Subcutaneous adipose tissue (tissue), 4 donors: ENCODE measurements around the gene NTM. TPM values are rescaled to one million over a fixed set of nuclear protein-coding genes. Genes with fewer than 3 reads are reported as not detected.

Source experiments
- total RNA-seq, 4 donors: library from RNA; depleted of rRNA; stranded (reverse); fragments of >200 nt; gene quantifications; one replicate each; pipeline ENCODE4 v1.1.0, GENCODE V29; 2016
- TF ChIP-seq, protein P1 (sequence below): fragments of 450-650 bp; IDR thresholded peaks from one replicate; pipeline ENCODE4 v1.5.1; 2016; ENCODE audit warnings: low read depth, mild to moderate bottlenecking, control low read depth, antibody characterized with exemption, moderate library complexity

The NTM gene
- total RNA-seq, 4 donors from 2014 or later: 1.5 to 5.7 (median 1.7) TPM

DNA sequence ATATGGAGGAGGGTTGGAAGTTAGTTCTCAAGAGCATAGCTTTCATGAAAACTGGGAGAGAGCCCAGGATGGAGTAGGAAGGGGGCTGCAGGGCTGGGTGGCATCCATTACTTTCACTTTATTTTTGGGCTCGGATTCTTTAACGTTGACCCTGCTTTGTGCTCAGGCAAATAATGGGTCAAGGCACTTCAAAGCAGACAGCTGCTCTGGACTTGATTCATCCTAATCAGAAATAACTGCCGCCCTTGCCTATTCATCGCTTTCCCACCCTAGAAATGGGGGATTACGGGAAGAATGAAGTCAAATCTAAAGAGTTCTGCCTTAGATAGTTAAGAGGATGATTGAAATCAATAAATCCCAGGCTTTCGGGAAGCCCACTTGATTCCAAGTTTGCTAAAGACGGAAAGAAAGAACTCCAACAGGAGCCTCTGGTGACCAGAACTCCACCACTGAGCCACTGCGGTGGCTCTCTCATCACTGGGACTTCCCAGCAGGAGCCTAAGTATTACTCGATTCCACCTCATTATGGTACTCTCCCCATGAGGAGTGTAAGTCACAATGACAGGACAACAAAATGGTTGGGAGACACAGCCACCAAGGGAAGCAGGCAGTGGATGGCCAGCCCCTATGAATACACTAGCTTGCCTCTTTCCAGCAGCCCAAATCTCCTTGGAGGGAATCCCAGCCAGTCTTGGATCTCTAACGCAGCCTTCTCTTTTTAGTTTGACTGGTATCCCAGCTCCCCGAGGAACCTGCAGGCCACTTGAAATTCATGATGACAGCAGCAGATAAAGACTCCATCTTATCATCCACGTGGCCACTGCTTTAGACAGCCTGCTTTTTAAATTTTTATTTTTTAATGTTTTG lies 815.5 kb downstream of the NTM start:
- TF ChIP-seq, protein P1, sequence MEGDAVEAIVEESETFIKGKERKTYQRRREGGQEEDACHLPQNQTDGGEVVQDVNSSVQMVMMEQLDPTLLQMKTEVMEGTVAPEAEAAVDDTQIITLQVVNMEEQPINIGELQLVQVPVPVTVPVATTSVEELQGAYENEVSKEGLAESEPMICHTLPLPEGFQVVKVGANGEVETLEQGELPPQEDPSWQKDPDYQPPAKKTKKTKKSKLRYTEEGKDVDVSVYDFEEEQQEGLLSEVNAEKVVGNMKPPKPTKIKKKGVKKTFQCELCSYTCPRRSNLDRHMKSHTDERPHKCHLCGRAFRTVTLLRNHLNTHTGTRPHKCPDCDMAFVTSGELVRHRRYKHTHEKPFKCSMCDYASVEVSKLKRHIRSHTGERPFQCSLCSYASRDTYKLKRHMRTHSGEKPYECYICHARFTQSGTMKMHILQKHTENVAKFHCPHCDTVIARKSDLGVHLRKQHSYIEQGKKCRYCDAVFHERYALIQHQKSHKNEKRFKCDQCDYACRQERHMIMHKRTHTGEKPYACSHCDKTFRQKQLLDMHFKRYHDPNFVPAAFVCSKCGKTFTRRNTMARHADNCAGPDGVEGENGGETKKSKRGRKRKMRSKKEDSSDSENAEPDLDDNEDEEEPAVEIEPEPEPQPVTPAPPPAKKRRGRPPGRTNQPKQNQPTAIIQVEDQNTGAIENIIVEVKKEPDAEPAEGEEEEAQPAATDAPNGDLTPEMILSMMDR: no peak

DNA sequence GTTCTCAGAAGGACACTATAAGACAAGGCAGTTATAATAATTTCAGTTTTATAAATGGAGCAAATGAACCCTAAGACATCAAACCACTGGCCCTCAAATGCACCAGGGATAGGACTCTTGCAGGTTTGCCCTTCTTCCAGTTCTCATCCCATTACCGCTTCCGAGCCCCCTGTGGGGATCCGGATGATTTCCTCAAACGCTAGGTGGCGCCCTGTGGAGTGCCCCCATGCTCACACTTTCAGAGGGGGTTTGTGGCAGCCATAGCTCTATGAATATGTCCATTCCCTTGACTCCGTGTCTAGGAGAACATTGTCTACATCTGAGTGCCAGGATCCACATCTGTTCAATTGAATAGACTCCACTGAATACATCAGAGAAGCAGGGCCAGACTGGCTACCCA lies 816.3 kb downstream of the NTM start:
- TF ChIP-seq, protein P1: no peak

DNA sequence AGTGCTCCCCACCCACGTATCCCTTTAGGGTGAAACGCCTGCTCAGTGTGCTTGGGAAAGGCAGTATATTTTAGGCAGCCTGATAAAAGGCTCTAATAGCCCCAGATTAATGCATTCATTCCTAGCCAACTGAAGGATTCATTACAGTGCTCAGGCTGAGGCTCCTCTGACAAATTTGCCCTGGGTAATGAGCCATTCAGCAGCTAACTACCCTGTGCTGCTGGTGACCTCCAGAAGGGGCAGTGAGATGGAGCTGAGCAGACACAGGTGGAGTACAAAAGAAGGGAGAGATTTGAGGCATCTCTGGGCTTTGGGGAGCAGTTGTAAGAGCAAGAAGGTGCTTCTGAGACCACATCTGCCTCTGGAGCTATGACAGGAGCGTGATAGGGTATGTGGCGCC lies 817.0 kb downstream of the NTM start:
- TF ChIP-seq, protein P1: no peak

DNA sequence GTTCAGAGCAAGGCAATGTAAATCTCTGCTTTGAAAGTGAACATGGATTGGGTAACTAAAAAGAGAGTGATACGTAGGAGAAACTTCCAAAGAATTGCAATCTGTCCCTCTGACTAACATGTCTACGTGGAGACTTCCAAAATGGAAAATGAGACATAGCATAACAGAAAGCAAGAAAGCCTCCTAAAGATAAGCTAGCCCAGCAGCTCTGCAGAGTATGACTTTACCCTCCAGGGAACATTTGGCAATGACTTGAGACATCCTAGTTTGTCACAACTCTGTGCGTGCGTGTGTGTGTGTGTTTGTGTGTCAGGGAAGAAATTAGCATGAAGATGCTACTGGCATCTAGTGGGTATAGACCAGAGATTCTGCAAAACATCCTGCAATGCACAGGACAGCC lies 817.4 kb downstream of the NTM start:
- TF ChIP-seq, protein P1: no peak

DNA sequence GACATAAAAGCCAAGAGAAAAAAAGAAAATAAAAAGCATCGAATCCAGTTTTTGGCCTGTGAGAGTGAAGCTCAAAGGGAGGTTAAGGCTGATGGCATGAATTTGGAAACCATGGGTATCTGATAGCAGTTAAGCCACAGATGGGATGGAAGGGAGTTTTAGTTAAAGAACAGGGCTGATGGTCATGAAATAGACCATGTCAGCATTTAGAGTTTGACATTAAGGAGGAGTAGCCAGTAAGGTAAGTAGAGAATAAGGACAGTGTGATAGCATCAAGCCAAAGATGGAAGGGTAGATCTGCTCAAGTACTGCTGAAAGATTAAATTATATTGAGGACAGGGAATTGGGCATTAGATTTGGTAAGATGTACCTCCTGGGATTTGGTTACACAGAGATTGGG lies 826.5 kb downstream of the NTM start:
- TF ChIP-seq, protein P1: no peak

DNA sequence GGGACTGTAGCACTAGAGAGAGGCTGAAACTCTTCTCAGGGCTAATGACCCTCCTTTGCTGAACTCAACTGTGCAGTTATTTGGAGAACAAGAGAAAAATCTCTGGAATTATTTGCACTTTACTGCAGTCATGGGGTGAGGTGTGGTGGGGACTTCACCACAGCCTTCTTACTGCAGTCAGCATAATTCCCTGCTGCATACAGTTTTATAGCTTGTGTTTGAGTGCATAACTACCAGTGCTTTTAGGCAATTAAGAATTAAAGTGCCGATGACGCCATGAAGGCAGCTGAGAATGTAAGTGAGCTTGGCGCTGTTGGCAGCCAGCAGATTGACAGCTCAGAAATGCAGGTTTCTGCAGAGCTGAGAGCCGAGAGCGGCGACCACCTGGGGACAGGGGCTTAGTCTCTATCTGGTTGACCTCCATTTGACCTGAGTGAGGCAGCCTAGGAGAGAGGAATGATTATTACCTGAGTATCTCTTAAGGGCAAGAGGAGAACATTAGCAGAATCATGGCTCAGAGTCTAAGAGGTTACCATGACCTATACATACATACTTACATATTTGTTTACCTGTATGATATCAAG lies 830.0 kb downstream of the NTM start:
- TF ChIP-seq, protein P1: no peak

DNA sequence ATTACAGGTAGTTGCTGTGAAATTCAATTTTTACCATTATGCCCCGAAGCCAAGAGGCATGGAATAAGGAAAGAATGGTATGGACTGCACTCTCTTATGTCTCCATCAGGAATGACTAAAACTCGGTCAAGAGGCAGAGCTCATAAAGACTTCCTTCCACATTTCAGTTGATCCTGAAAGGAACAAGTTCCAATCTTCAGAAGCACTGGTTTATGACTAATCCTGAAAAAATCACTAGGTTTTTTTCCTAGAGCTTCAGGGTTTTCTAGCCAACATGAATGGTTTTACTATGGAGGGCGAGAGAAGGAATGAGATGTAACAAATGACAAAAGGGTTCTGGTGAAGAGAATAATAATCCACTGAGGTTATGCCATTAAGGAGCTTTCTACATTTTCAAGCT lies 832.2 kb downstream of the NTM start:
- TF ChIP-seq, protein P1: no peak
